Hippocampal formation (tissue), 2 donors: ENCODE measurements around the gene TSHZ1.

ENCODE experiments used
- DNase-seq, 2 donors: peaks; one replicate each; lab custom pipeline; 2025; lab: John Stamatoyannopoulos, UW

Gene TSHZ1

GRCh38 chr18:75220551-75221355 is 10.2 kb downstream of the TSHZ1 start:
- DNase-seq, result peak; percentile 23 to 30

- no peak for DNase-seq
These were observed 10.8 kb downstream of the TSHZ1 start for GRCh38 chr18:75221397-75221796.

- DNase-seq, result no peak
These were observed 11.3 kb downstream of the TSHZ1 start for GRCh38 chr18:75221897-75222296.

- no peak for DNase-seq
These were observed 11.8 kb downstream of the TSHZ1 start for GRCh38 chr18:75222407-75222806.

GRCh38 chr18:75223687-75224347 is 13.2 kb downstream of the TSHZ1 start:
- no peak for DNase-seq

GRCh38 chr18:75226286-75226955 is 15.8 kb downstream of the TSHZ1 start:
- no peak for DNase-seq

GRCh38 chr18:75226956-75227316 is 16.3 kb downstream of the TSHZ1 start:
- no peak for DNase-seq

GRCh38 chr18:75227535-75228296 is 17.1 kb downstream of the TSHZ1 start:
- DNase-seq, result no peak

GRCh38 chr18:75228967-75229366 is 18.4 kb downstream of the TSHZ1 start:
- DNase-seq, result no peak

GRCh38 chr18:75229437-75229836 is 18.8 kb downstream of the TSHZ1 start:
- no peak for DNase-seq

- no peak for DNase-seq
These were observed 19.8 kb downstream of the TSHZ1 start for GRCh38 chr18:75230163-75231052.

- no peak for DNase-seq
These were observed 20.4 kb downstream of the TSHZ1 start for GRCh38 chr18:75231053-75231406.

GRCh38 chr18:75234901-75235300 is 24.3 kb downstream of the TSHZ1 start:
- DNase-seq, result no peak

GRCh38 chr18:75235896-75236295 is 25.3 kb downstream of the TSHZ1 start:
- DNase-seq, result no peak

GRCh38 chr18:75238100-75238499 is 27.5 kb downstream of the TSHZ1 start:
- no peak for DNase-seq

GRCh38 chr18:75238786-75239185 is 28.2 kb downstream of the TSHZ1 start:
- no peak for DNase-seq

GRCh38 chr18:75240433-75240832 is 29.8 kb downstream of the TSHZ1 start:
- no peak for DNase-seq

- DNase-seq, result no peak
These were observed 31.1 kb downstream of the TSHZ1 start for GRCh38 chr18:75241705-75242104.

GRCh38 chr18:75244351-75245313 is 34.0 kb downstream of the TSHZ1 start:
- DNase-seq, result no peak
